Skeletal muscle tissue (tissue), 4 donors: ENCODE data around the gene STX1A. TPM values are rescaled to one million over a fixed set of nuclear protein-coding genes. Genes with fewer than 3 reads are reported as not detected.

Source experiments
- H3K27ac ChIP-seq: one replicate; pipeline ENCODE4 v1.7.0; 2013; ENCODE audit warnings: mild to moderate bottlenecking, low read depth, low read length, inconsistent platforms
- H3K27me3 ChIP-seq, 3 donors: one replicate each; pipeline ENCODE4 v1.7.0; 2013; ENCODE audit warnings: low read length in 3 of 3; ENCODE audit not compliant: control insufficient read depth in 3 of 3, insufficient read depth in 3 of 3
- H3K36me3 ChIP-seq, 3 donors: one replicate each; pipeline ENCODE4 v1.7.0; 2013; ENCODE audit warnings: low read length in 3 of 3; ENCODE audit not compliant: control insufficient read depth in 3 of 3, insufficient read depth in 3 of 3
- H3K4me1 ChIP-seq, 3 donors: one replicate each; pipeline ENCODE4 v1.7.0; 2013; ENCODE audit warnings: low read length in 3 of 3, mild to moderate bottlenecking in 3 of 3; ENCODE audit not compliant: control insufficient read depth in 3 of 3, insufficient read depth in 3 of 3
- H3K4me3 ChIP-seq, 3 donors: one replicate each; pipeline ENCODE4 v1.7.0; 2013; ENCODE audit warnings: low read length in 3 of 3
- H3K9ac ChIP-seq, 3 donors: one replicate each; pipeline ENCODE4 v1.7.0; 2013; ENCODE audit warnings: low read length in 3 of 3, mild to moderate bottlenecking in 3 of 3, moderate library complexity in 2 of 3, low read depth in 1 of 3
- H3K9me3 ChIP-seq, 3 donors: one replicate each; pipeline ENCODE4 v1.7.0; 2013; ENCODE audit warnings: low read length in 3 of 3; ENCODE audit not compliant: control insufficient read depth in 3 of 3
- total RNA-seq: library from RNA; depleted of rRNA; stranded (reverse); fragments of >200 nt; gene quantifications from one replicate; pipeline ENCODE4 v1.2.3, GENCODE V29; 2014
- donor health status: Osteomylitis.

STX1A gene
- 8.4 TPM for total RNA-seq

DNA sequence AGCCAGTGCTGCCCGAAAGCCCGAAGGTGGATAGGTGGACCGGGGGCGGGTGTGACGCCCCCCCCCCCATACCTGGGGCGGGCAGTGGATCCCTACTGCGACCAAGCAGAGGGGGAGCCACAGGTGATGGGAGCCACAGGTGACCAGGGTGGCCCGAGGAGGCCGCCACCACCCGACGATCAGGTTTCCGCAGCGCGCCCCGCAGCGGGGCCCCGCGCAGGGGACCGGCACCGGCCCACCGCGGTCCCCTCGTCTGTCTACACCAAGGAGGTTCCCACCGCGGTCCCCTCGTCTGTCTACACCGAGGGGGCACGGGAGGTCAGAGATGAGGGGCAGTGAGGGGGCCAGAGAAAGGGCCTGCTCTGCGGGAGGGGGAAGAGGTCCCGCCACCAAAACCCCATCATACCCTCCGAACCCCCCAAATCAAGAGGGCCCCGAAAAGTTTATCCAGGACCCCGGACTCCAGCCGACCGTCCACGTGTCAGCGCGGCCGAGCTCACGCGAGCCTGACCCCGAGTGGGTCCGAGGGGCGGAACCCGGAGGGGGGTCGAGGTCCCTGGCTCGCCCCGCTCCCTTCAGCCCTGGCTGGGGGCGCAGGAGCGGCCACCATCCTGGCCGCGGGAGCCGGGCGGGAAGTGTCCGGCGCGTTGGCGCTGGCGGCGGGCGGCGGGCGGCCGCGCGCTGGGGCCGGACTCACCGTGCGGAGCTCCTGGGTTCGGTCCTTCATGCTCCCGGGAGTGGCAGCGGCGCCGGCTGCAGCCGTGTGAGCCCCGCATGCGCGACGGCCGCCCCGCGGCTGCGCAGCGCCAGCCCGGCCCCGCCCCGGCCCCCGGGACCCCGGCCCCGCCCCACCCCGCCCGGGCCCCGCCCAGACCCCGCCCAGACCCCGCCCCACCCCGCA lies at the start of gene STX1A:
Gene STX1A, minus strand, starts transcription at position 765 of the 901 bp plus-strand sequence. Its CDS starts 38 bp downstream, at position 727.
- peak within 1 kb of the TSS; percentile 60 to 82 (median 74) for H3K4me3 ChIP-seq
- no peaks in the 10 kb centered on the region for H3K9me3 ChIP-seq
- H3K27me3 ChIP-seq: no peaks in the 10 kb centered on the region
- peaks cover 23 to 34% (median 26%) of the 10 kb centered on the region in 3 donors for H3K4me1 ChIP-seq
- H3K9ac ChIP-seq: peak within 1 kb of the TSS; percentile 65 to 85 (median 74)
- no peaks in the 10 kb centered on the region for H3K36me3 ChIP-seq
- no peak within 1 kb of the TSS for H3K27ac ChIP-seq

GRCh38 chr7:73768641-73769480 lies 49.4 kb upstream of the STX1A start:
- Histone ChIP-seq H3K27me3 (peaks cover 45 to 54% (median 46%) of the 10 kb centered on the region in 3 donors), H3K9me3 (no peaks in the 10 kb centered on the region), H3K9ac (no peak overlapping the region), H3K36me3 (no peaks in the 10 kb centered on the region), H3K27ac (no peak overlapping the region), H3K4me3 (no peak overlapping the region), H3K4me1 (peaks cover 0 to 7% (median 5%) of the 10 kb centered on the region in 3 donors)

DNA sequence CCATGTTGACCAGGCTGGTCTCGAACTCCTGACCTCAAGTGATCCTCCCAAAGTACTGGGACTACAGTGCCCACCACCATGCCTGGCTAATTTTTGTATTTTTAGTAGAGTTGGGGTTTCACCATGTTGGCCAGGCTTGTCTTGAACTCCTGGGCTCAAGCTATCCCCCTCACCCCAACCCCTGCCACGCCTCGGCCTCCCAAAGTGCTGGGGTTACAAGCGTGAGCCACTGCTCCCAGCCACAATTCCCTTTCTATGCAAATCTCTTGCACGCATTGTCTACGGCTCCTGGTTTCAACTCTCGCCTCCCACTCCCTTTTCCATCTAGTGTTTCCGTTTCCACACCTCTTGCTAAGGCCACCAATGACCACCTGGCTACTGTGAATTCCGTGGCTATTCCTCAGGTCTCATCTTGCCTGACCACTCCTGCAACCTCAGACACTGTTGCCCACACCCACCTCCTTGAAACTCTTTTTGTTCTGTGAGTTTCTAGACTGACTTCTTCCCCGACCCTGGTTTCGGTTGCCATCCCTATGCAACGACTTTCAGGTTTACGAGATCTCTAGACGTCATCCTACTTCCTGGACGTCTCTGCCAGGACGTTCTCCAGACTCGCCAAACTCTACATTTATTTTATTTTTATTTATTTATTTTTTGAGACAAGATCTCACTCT lies 47.2 kb upstream of the STX1A start:
- Histone ChIP-seq H3K27ac (no peak overlapping the region), H3K9ac (no peak overlapping the region), H3K4me1 (peaks cover 0 to 7% (median 5%) of the 10 kb centered on the region in 3 donors), H3K9me3 (no peaks in the 10 kb centered on the region), H3K4me3 (no peak overlapping the region), H3K36me3 (no peaks in the 10 kb centered on the region), H3K27me3 (peaks cover 36 to 47% (median 45%) of the 10 kb centered on the region in 3 donors)

DNA sequence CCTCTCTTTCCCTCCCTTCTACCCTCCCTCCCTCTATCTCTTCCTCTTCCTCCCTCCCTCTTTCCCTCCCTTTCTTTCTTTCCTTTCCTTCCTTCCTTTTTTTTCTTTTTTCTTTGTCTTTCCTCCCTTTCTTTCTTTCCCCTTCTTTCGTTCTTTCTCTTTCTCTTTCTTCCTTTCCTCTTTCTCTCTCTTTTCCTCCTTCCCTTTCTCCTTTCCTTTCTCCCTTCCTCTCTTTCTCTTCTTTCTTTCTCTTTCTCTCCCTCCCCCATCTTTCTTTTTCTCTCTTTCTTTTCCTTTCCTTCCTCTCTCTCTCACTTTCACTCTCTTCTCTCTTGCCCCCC lies 43.2 kb upstream of the STX1A start:
- no peaks in the 10 kb centered on the region for H3K9me3 ChIP-seq
- H3K27me3 ChIP-seq: peaks cover 6 to 8% (median 8%) of the 10 kb centered on the region in 3 donors
- no peaks in the 10 kb centered on the region for H3K36me3 ChIP-seq
- no peak overlapping the region for H3K27ac ChIP-seq
- H3K9ac ChIP-seq: no peak overlapping the region
- H3K4me3 ChIP-seq: no peak overlapping the region
- H3K4me1 ChIP-seq: peaks cover 2 to 5% (median 4%) of the 10 kb centered on the region in 3 donors

DNA sequence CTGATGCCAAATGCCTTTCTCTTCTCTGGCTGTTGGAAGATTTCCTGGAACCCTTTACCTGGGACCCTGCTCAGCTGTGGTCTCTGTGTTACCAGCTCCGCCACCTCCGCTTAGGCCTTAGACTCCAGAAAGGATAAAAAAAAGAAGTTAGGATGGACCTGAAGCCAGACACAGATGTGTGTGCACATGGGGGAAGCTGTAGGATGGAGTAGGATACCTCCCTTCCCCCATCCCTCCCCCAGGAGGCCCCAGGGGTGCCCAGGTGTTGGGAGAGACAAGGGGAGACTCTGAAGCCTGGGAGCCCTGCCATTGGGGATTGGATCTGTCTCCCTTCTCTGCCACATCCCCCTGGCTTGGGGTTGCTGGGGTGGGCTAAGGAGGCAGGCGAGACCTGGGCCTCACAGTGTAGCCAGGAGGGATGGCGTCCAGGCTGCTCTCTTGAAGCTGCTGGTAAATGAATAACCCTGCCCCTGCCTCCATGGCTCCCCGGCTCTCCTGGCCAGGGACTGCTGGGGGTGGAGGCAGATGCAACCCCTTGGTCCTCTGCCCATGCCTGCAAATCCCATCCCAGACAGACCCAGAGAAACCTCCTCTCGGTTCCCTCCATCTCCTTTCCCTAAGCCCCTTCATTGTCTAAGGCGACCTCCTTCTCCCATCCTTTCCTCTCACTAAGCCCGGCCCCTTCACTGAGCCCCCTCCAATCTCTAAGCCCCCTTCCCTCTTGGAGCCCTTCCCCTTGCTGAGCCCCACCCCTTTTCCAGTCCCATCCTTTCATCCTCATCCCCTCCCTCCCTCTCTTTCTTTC lies 42.6 kb upstream of the STX1A start:
- Histone ChIP-seq H3K9ac (no peak overlapping the region), H3K27me3 (peaks cover under 1 to 3% (median 3%) of the 10 kb centered on the region in 3 donors), H3K9me3 (no peaks in the 10 kb centered on the region), H3K4me3 (no peak overlapping the region), H3K4me1 (peaks cover 2 to 5% (median 4%) of the 10 kb centered on the region in 3 donors), H3K36me3 (no peaks in the 10 kb centered on the region), H3K27ac (no peak overlapping the region)

DNA sequence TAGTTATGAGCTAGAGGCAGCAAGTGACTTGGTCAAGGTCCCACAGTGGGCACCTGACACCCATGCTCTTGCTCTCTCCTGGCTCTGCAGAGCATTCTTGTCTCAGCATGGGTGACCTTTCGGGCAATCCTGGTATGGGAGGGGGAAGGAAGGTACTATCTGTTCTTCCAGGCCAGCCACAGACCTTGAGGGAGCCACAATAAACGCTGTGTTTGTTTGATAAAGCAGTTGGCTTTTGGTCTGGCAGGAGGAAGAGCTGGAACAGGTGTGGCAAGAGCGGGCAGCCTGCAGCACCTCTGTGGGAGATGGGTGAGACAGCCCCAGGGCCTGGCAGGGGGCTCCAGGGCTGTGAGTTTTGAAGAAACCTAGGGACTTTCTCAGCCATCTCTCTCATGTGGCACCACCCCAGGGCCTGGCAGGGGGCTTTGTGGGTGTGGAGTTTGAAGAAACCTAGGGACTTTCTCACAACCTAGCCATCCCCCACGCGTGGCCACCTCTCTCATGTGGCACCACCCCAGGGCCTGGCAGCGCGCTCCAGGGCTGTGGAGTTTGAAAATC lies 39.2 kb upstream of the STX1A start:
- Histone ChIP-seq H3K4me3 (no peak overlapping the region), H3K27me3 (no peaks in the 10 kb centered on the region), H3K36me3 (no peaks in the 10 kb centered on the region), H3K9ac (peak overlapping the region in 1 of 3 donors; percentile 45), H3K27ac (no peak overlapping the region), H3K9me3 (no peaks in the 10 kb centered on the region), H3K4me1 (peaks cover 2 to 5% (median 4%) of the 10 kb centered on the region in 3 donors)

DNA sequence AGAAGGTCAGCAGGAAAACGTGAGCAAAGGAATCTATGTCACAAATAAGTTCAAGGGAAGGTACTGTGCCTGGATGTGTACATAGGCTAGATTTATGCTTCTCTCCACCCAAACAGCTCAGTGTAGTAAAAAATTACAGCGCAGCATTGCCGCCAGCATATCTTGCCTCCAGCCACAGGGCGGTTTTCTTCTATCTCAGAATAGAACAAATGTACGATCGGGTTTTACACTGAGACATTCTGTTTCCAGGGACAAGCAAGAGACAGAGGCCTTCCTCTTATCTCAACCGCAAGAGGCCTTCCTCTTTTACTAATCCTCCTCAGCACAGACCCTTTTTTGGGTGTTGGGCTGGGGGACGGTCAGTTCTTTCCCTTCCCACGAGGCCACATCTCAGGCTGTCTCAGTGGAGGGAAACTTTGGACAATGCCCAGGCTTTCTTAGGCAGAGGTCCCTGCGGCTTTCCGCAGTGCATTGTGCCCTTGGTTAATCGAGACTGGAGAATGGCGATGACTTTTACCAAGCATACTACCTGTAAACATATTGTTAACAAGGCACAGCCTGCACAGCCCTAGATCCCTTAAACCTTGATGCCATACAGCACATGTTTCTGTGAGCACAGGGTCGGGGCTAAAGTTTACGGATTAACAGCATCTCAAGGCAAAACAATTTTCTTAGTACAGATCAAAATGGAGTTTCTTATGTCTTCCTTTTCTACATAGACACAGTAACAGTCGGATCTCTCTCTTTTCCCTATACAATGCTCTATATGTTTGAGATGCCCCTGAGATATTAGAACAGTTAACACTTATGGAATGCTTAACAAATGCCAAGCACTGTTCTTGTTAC lies 30.7 kb upstream of the STX1A start:
- Histone ChIP-seq H3K4me3 (no peak overlapping the region), H3K36me3 (no peaks in the 10 kb centered on the region), H3K4me1 (peaks cover 0 to 4% (median 0%) of the 10 kb centered on the region in 3 donors), H3K27ac (no peak overlapping the region), H3K27me3 (no peaks in the 10 kb centered on the region), H3K9ac (no peak overlapping the region), H3K9me3 (no peaks in the 10 kb centered on the region)

GRCh38 chr7:73746378-73746777 lies 26.9 kb upstream of the STX1A start:
- Histone ChIP-seq H3K27me3 (no peaks in the 10 kb centered on the region), H3K9me3 (no peaks in the 10 kb centered on the region), H3K27ac (no peak overlapping the region), H3K4me3 (no peak overlapping the region), H3K4me1 (peaks cover 0 to 11% (median 5%) of the 10 kb centered on the region in 3 donors), H3K9ac (peak overlapping the region in 2 of 3 donors; percentile 12 to 16), H3K36me3 (no peaks in the 10 kb centered on the region)
